ENCODE results near the gene ZNF667. TPM values are rescaled to one million over a fixed set of nuclear protein-coding genes. Genes with fewer than 3 reads are reported as not detected.

Gene ZNF667
- total RNA-seq, 1 experiment from 2014 or later: not detected

DNA sequence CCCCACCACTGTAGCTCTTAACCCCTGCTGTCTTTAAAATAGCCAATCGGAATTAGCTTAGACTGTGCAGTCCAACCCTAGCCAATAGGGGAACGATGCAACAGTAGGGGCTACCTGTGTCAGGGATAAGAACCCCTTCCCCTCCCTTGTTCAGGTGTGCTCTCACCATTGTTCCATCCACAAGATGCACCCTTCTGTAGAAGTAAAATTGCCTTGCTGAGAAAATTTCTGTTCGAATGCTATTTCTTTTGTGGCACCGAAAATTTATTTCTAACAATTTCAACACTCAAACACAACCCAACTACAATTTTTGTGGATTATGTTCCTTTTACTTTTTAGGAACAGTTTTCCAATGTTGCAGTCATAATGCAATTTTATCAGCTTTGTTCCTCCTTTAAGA is 76.7 kb downstream of the ZNF667 start:
- Histone ChIP-seq H3K4me3 (ENCODE audit: low read depth in 2 of 2, low read length in 2 of 2) (no peak overlapping the region), H3K27ac (ENCODE audit: low read length) (no peak overlapping the region), H3K36me3 (ENCODE audit: control insufficient read depth, insufficient read depth, low read length) (no peaks in the 10 kb centered on the region), H3K27me3 (ENCODE audit: control insufficient read depth, insufficient read depth, low read length) (no peaks in the 10 kb centered on the region), H3K4me1 (ENCODE audit: control insufficient read depth, insufficient read depth, low read length) (no peaks in the 10 kb centered on the region), H3K9me3 (ENCODE audit: control insufficient read depth, insufficient read depth, low read depth, low read length) (peaks cover 51% of the 10 kb centered on the region)
- ChIA-PET POLR2A (no interaction called here), CTCF (no interaction called here)
- no peak for ATAC-seq
- no peak for DNase-seq (ENCODE audit: low read depth, low spot score)
- intact Hi-C loops (cut with micrococcal nuclease; ENCODE audit: unreplicated experiment) (no loop called here), in situ Hi-C loops (cut with HindIII; ENCODE audit: low pct_unique_long_range_greater_than_20kb, low sequenced_read_pairs) (no loop called here)
- BruUV-seq (replicated peaks): no TSS peak
- TF ChIP-seq TCF7L2 (IDR thresholded peaks at IDR 0.05; ENCODE audit: low read depth, low read length): no peak
- TF ChIP-seq, protein P1, sequence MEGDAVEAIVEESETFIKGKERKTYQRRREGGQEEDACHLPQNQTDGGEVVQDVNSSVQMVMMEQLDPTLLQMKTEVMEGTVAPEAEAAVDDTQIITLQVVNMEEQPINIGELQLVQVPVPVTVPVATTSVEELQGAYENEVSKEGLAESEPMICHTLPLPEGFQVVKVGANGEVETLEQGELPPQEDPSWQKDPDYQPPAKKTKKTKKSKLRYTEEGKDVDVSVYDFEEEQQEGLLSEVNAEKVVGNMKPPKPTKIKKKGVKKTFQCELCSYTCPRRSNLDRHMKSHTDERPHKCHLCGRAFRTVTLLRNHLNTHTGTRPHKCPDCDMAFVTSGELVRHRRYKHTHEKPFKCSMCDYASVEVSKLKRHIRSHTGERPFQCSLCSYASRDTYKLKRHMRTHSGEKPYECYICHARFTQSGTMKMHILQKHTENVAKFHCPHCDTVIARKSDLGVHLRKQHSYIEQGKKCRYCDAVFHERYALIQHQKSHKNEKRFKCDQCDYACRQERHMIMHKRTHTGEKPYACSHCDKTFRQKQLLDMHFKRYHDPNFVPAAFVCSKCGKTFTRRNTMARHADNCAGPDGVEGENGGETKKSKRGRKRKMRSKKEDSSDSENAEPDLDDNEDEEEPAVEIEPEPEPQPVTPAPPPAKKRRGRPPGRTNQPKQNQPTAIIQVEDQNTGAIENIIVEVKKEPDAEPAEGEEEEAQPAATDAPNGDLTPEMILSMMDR (IDR thresholded peaks at IDR 0.05): no peak
- TF ChIP-seq, protein P2, sequence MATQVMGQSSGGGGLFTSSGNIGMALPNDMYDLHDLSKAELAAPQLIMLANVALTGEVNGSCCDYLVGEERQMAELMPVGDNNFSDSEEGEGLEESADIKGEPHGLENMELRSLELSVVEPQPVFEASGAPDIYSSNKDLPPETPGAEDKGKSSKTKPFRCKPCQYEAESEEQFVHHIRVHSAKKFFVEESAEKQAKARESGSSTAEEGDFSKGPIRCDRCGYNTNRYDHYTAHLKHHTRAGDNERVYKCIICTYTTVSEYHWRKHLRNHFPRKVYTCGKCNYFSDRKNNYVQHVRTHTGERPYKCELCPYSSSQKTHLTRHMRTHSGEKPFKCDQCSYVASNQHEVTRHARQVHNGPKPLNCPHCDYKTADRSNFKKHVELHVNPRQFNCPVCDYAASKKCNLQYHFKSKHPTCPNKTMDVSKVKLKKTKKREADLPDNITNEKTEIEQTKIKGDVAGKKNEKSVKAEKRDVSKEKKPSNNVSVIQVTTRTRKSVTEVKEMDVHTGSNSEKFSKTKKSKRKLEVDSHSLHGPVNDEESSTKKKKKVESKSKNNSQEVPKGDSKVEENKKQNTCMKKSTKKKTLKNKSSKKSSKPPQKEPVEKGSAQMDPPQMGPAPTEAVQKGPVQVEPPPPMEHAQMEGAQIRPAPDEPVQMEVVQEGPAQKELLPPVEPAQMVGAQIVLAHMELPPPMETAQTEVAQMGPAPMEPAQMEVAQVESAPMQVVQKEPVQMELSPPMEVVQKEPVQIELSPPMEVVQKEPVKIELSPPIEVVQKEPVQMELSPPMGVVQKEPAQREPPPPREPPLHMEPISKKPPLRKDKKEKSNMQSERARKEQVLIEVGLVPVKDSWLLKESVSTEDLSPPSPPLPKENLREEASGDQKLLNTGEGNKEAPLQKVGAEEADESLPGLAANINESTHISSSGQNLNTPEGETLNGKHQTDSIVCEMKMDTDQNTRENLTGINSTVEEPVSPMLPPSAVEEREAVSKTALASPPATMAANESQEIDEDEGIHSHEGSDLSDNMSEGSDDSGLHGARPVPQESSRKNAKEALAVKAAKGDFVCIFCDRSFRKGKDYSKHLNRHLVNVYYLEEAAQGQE (IDR thresholded peaks at IDR 0.05; ENCODE audit: insufficient read depth in 1 of 2, low read depth in 2 of 2, low read length in 1 of 2): no peak
- TF ChIP-seq SIN3A (IDR thresholded peaks at IDR 0.05; ENCODE audit: borderline replicate concordance, insufficient read depth, low read depth, low read length): no peak
- TF ChIP-seq POLR2AphosphoS5 (IDR thresholded peaks at IDR 0.05; ENCODE audit: low read depth, low read length): no peak

DNA sequence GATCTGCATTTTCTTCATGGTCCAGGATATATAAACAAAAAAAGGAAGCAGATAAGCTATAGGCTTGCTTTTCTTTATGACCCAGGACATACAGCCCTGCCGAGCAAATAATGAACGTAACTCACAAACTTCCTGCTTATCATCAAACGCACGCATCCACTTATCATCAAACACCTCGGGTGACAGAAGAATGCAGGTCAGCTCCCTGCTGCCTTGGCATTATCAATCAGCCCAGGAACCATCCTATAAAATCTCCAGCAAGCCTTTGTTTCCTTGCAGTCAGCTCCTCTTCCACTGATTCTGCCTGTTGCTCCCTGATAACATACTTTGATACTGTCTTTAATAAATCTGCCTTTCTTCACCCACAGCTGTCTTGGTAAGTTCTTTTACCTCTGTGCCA is 78.3 kb downstream of the ZNF667 start:
- no peak for DNase-seq (ENCODE audit: low read depth, low spot score)
- Histone ChIP-seq H3K36me3 (ENCODE audit: control insufficient read depth, insufficient read depth, low read length) (no peaks in the 10 kb centered on the region), H3K4me3 (ENCODE audit: low read depth in 2 of 2, low read length in 2 of 2) (no peak overlapping the region), H3K27ac (ENCODE audit: low read length) (no peak overlapping the region), H3K9me3 (ENCODE audit: control insufficient read depth, insufficient read depth, low read depth, low read length) (peaks cover 61% of the 10 kb centered on the region), H3K4me1 (ENCODE audit: control insufficient read depth, insufficient read depth, low read length) (no peaks in the 10 kb centered on the region), H3K27me3 (ENCODE audit: control insufficient read depth, insufficient read depth, low read length) (no peaks in the 10 kb centered on the region)
- no TSS peak for BruUV-seq (replicated peaks)
- in situ Hi-C loops (cut with HindIII; ENCODE audit: low pct_unique_long_range_greater_than_20kb, low sequenced_read_pairs) (no loop called here), intact Hi-C loops (cut with micrococcal nuclease; ENCODE audit: unreplicated experiment) (no loop called here)
- ChIA-PET POLR2A (no interaction called here), CTCF (no interaction called here)
- ATAC-seq: no peak
- TF ChIP-seq, protein P1 (IDR thresholded peaks at IDR 0.05): no peak
- no peak for TF ChIP-seq SIN3A (IDR thresholded peaks at IDR 0.05; ENCODE audit: borderline replicate concordance, insufficient read depth, low read depth, low read length)
- TF ChIP-seq TCF7L2 (IDR thresholded peaks at IDR 0.05; ENCODE audit: low read depth, low read length): no peak
- TF ChIP-seq, protein P2 (IDR thresholded peaks at IDR 0.05; ENCODE audit: insufficient read depth in 1 of 2, low read depth in 2 of 2, low read length in 1 of 2): no peak
- no peak for TF ChIP-seq POLR2AphosphoS5 (IDR thresholded peaks at IDR 0.05; ENCODE audit: low read depth, low read length)

Measured in Panc1 (cell line).